ENCODE results near the gene EXOC3.
"Not testable (repeated sequence)": the region's sequence is repeated elsewhere in the genome, so short reads cannot be mapped to it uniquely, and the experiment has no call there.

EXOC3 gene

DNA sequence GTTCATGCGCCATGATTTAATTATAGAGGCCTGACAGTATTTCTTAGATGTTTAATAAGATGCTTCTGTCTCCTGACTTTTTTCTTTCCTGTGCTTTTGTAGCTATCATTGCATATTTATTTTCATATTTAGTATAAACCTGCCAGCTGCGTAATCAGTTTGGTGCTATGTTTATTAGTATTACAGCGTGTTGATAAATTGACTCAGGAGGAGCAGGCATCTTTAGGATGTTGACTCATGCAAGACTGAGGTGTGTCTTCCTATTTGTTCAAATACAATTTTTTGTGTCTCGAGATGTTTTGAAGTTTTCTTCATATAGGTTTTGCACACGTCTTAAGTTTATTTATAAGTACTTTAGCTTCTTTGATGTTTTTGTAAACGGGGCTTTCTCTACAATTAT, 35.9 kb upstream of the EXOC3 start:
- no peak for DNase-seq (ENCODE audit: low read depth in 2 of 2)

- DNase-seq (ENCODE audit: low read depth in 2 of 2) = no peak
These were observed 35.1 kb upstream of the EXOC3 start for GRCh38 chr5:407801-408268.

- no peak for DNase-seq (ENCODE audit: low read depth in 2 of 2)
These were observed 32.0 kb upstream of the EXOC3 start for GRCh38 chr5:410911-411517.

GRCh38 chr5:411728-412127, 31.2 kb upstream of the EXOC3 start:
- DNase-seq (ENCODE audit: low read depth in 2 of 2) = no peak

GRCh38 chr5:414991-415927, 27.7 kb upstream of the EXOC3 start:
- not testable (repeated sequence) for DNase-seq (ENCODE audit: low read depth in 2 of 2)

DNA sequence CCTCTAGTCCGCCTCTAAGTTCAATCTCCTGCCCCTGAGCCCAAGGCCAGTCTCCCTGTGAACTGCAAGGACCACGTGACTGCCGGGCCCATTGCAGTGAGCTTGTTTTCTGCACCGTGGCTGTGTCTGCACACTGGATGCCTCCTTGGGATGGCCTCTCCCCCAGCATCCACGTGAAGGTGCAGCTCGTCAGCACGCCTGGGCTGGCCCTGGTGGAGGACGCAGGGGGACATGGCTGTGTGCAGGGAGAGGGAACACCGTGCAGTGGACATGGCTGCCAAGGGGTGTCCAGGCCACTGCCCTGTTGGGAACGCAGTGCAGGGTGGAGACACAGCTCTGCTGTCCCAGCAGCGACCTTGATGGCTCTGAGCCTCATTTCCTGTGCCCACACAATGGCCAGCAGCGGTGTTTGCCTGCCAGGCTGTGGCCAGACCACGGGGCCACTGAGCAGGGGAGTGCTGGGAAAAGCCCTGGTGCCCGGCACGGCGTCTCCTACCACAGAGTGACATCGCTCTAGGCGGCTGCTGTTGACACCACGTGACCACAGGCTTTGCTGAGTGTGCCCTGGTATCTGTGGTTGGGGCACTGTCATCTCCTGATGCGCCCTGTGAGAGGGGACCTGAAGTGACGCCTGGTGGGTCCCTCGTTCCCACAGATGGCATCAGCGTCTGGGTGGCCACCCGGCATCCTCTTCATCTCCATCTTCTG, 26.9 kb upstream of the EXOC3 start:
- no peak for DNase-seq (ENCODE audit: low read depth in 2 of 2)

GRCh38 chr5:416636-416960, 26.4 kb upstream of the EXOC3 start:
- DNase-seq (ENCODE audit: low read depth in 2 of 2) = no peak

DNA sequence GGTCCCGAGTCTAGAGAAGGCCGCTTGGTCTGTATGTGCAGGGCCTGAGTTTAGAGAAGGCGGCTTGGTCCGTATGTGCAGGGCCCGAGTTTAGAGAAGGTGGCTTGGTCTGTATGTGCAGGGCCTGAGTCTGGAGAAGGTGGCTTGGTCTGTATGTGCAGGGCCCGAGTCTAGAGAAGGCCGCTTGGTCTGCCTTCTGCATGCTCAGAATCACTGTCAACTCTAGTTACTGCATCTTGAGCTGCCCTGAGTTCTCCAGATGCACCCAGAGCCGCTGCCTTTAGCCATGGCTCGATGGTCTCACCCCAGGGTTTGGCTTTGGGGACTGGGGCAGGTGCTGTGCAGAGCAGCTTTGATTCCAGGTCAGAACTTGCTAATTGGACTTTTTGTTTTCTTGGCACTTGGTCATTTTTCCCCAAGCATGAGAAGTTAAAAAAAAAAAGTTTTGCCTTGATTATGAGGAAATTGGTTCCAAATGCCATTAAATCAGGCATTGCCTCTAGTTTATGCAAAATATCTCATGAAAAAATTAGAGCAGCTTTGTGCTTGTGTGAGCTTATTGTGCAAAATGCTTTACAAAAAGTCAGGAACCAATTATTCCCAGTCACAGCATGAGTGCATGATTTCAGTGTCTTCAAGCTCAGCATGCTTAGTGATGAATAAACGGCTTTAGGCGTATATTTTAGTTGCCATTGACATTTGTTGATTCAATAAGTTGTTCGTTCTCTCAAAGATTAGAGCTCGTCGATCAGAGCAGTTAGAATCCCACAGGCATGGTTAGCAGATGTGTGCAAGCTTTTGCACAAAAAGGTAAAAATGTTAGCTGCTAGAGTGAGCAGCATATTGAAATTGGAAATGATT, 25.4 kb upstream of the EXOC3 start:
- DNase-seq (ENCODE audit: low read depth in 2 of 2) = no peak

- no peak for DNase-seq (ENCODE audit: low read depth in 2 of 2)
These were observed 24.5 kb upstream of the EXOC3 start for GRCh38 chr5:418162-419121.

- no peak for DNase-seq (ENCODE audit: low read depth in 2 of 2)
These were observed 23.0 kb upstream of the EXOC3 start for GRCh38 chr5:419970-420369.

DNA sequence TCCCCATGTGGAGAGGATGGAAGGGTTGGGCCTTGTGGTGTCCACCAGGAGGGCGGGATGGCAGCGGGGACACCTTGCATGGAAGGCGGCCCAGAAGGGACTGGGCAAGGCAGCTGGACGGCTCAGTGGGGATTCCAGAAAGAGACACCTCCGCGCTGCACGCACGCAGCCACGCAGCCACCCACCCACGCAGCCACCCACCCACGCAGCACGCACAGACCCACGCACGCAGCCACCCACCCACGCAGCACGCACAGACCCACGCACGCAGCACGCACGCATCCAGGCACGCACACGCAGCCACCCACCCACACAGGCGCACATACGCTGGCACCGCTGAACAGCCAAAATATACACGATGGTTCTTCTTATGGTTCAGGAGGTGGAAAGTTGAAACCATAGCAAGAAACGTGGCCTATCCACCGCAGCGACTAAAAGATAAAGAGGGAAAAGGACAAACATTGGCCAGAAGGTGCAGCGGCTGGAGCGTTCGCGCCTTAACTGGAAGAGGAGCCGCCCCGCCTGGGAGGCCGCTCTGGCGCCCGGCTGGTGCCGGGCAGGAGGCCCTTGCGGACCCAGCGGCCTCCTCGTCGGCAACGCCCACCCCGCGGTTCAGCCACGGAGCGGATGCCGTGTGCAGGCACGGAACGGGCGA, 22.2 kb upstream of the EXOC3 start:
- no peak for DNase-seq (ENCODE audit: low read depth in 2 of 2)

- no peak for DNase-seq (ENCODE audit: low read depth in 2 of 2)
These were observed 21.6 kb upstream of the EXOC3 start for GRCh38 chr5:421287-421880.

DNA sequence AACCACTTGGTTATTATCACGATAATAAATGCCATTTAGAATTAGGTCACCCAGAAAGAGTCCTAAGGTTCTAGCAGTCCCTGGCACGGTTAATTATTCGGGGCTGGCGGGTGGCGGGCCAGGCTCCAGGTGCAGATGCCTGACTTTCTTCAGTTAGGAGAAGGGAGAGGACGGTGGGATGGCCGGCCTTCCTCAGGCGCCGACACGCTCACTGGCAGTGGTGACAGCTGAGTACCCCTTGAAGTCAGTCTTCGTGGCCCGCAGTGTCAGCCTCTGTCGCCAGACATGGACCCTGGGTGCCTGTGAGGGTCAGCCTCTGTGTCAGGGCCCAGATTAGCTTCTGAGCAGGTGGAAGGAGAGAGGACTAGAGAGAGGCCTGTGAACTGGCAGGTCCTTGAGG, 21.1 kb upstream of the EXOC3 start:
- no peak for DNase-seq (ENCODE audit: low read depth in 2 of 2)

DNA sequence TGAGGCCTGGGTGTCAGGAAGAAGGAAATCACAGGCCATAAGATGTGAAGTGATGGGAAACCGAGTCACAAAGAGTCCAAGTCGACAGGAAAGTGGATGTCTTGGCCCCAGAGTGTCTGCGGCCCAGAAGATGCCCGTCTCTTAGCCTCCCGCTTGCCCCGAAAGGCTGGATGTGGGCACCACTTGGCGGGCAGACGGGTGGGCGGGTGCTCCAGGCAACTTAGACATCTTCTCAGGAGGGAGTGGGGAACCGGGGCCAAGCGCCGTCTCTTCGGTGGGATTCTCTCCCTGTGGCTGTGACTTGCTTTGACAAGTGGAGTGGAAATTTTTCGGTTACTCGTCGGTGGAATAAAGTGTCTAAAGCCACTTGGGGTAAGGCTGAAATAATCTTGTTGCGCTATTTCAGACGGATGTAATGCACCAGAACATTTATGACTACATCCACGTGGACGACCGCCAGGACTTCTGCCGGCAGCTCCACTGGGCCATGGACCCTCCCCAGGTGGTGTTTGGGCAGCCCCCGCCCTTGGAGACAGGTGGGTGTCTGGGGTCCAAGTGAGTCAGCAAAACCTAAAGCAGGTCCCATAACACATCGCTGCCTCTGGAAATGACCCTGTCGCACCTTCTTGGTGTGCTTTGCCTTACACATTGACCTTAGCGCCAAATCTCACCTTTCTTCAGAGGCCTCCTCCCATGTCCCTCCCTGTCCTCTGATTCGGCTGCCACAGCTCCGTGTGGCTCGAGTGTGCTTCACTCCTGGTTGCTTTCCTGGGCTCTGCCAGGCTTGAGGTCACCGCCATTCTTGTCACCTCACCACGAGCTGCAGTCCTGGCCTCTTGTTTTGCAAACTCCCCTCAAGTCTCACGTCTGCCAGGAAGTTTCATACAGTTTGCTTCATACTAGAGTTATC, 20.4 kb upstream of the EXOC3 start:
- no peak for DNase-seq (ENCODE audit: low read depth in 2 of 2)

GRCh38 chr5:423233-423565, 19.8 kb upstream of the EXOC3 start:
- no peak for DNase-seq (ENCODE audit: low read depth in 2 of 2)

DNA sequence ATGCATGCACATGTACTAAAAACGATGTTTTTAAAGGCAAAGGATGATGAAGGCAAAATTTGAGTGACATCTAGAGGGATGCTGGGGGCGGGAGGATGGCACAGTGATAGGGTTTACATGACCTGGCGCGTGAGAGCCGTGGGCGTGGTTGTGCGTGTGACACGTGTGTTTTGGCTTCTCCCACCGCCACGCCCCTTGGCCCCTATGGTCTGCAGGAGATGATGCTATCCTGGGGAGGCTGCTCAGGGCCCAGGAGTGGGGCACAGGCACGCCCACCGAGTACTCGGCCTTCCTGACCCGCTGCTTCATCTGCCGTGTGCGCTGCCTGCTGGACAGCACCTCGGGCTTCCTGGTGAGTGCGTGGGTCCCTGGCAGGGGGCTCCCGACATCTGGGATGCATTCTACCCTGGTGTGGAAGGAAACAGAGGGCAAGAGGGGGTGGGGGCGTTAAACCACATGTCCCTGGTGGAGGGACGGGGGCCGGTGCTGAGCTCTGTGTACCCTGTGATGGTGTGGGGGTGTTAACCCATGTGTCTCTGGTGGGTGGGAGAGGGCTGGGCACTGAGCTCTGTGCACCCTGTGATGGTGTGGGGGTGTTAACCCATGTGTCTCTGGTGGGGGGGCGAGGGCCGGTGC, 19.2 kb upstream of the EXOC3 start:
- no peak for DNase-seq (ENCODE audit: low read depth in 2 of 2)

DNA sequence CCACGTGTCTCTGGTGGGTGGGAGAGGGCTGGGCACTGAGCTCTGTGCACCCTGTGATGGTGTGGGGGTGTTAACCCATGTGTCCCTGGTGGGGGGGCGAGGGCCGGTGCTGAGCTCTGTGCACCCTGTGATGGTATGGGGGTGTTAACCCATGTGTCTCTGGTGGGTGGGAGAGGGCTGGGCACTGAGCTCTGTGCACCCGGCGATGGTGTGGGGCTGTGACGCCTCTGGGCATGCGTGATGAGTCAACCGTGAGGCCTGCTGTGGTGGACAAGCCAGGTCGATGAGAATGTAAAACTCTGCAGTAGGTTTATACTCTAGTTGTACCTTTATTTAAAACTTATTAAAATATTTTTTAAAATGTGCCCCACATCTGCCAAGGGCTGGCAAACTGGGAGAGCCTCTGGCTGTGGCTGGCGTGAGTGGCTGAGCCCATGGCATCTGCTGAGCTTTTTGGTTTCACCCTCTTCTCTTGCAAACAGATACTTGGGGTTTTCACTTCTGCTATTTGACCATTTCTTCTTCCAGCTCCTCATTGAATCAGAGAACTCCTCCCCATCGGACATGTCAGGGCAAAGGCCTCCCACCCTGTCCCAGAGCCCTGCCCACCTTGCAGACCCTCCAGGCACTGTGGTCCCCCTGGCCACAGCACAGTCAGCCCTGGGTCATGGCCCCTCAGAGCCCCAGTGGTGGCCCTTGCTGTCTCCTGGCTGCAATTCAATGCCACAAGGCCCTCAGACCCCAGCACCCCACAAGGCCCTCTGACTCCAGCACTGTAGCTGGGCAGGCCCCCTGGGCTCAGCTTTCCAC, 18.5 kb upstream of the EXOC3 start:
- DNase-seq (ENCODE audit: low read depth in 2 of 2) = no peak
